Astrocyte (in vitro differentiated cells and primary cell): ENCODE results near the gene PTPRD. TPM values are rescaled to one million over a fixed set of nuclear protein-coding genes. Genes with fewer than 3 reads are reported as not detected.

ENCODE experiments used
- DNase-seq: peaks from one replicate; pipeline ENCODE4 v3.0.0-alpha.2; 2010; ENCODE audit warnings: low read depth
- FAIRE-seq: peaks from 2 replicates; lab custom pipeline; 2011; peaks lifted over from hg19 to GRCh38; lab: Jason Lieb, UNC
- H2AFZ ChIP-seq: 2 replicates; pipeline ENCODE4 v1.6.0; 2012; ENCODE audit warnings: low read depth, low read length, inconsistent platforms
- H3K27ac ChIP-seq: 2 replicates; pipeline ENCODE4 v1.5.1; 2011; ENCODE audit warnings: low read depth, low read length, inconsistent platforms
- H3K27me3 ChIP-seq: 2 replicates; pipeline ENCODE4 v1.6.0; 2011; ENCODE audit warnings: low read length, inconsistent platforms; ENCODE audit not compliant: insufficient read depth
- H3K36me3 ChIP-seq: 2 replicates; pipeline ENCODE4 v1.5.1; 2011; ENCODE audit warnings: low read length, inconsistent platforms; ENCODE audit not compliant: insufficient read depth
- H3K4me1 ChIP-seq: 2 replicates; pipeline ENCODE4 v1.5.1; 2011; ENCODE audit warnings: low read length, inconsistent platforms; ENCODE audit not compliant: insufficient read depth
- H3K4me2 ChIP-seq: 2 replicates; pipeline ENCODE4 v1.6.0; 2012; ENCODE audit warnings: low read length, inconsistent platforms
- H3K4me3 ChIP-seq: 2 replicates; pipeline ENCODE4 v1.5.1; 2011; ENCODE audit warnings: low read depth, mild to moderate bottlenecking, low read length, inconsistent platforms; ENCODE audit not compliant: insufficient read depth
- H3K79me2 ChIP-seq: 2 replicates; pipeline ENCODE4 v1.6.0; 2012; ENCODE audit warnings: mild to moderate bottlenecking, low read length, inconsistent platforms; ENCODE audit not compliant: insufficient read depth
- H3K9ac ChIP-seq: 2 replicates; pipeline ENCODE4 v1.6.0; 2012; ENCODE audit warnings: mild to moderate bottlenecking, low read length, inconsistent platforms
- H3K9me3 ChIP-seq: 2 replicates; pipeline ENCODE4 v1.5.1; 2012; ENCODE audit warnings: low read depth, mild to moderate bottlenecking, low read length, inconsistent platforms; ENCODE audit not compliant: insufficient read depth
- H4K20me1 ChIP-seq: 2 replicates; pipeline ENCODE4 v1.6.0; 2012; ENCODE audit warnings: low read length, inconsistent platforms; ENCODE audit not compliant: insufficient read depth
- H3K27ac Mint-ChIP-seq: one replicate; pipeline ENCODE4 v1.8.0; 2021; ENCODE audit warnings: mild to moderate bottlenecking, mixed read lengths; ENCODE audit not compliant: unreplicated experiment
- H3K27me3 Mint-ChIP-seq: one replicate; pipeline ENCODE4 v1.8.0; 2021; ENCODE audit warnings: low read depth, mixed read lengths; ENCODE audit not compliant: unreplicated experiment
- H3K36me3 Mint-ChIP-seq: one replicate; pipeline ENCODE4 v1.8.0; 2021; ENCODE audit warnings: low read depth, mixed read lengths; ENCODE audit not compliant: unreplicated experiment
- H3K4me1 Mint-ChIP-seq: one replicate; pipeline ENCODE4 v1.8.0; 2021; ENCODE audit warnings: low read depth, mixed read lengths; ENCODE audit not compliant: unreplicated experiment
- H3K4me3 Mint-ChIP-seq: one replicate; pipeline ENCODE4 v1.8.0; 2021; ENCODE audit warnings: mild to moderate bottlenecking, moderate library complexity, mixed read lengths; ENCODE audit not compliant: unreplicated experiment
- H3K9me3 Mint-ChIP-seq: one replicate; pipeline ENCODE4 v1.8.0; 2021; ENCODE audit warnings: mild to moderate bottlenecking, mixed read lengths; ENCODE audit not compliant: unreplicated experiment
- CTCF ChIP-seq: IDR thresholded peaks from 2 replicates; pipeline ENCODE4 v1.5.1; 2011; ENCODE audit warnings: low read depth, mild to moderate bottlenecking, inconsistent platforms, low read length, moderate library complexity; ENCODE audit not compliant: insufficient read depth
- EZH2 ChIP-seq: IDR thresholded peaks from 2 replicates; pipeline ENCODE4 v1.6.1; 2012; ENCODE audit warnings: mild to moderate bottlenecking, low read length, inconsistent platforms; ENCODE audit not compliant: insufficient read depth
- total RNA-seq: library from RNA; stranded (reverse); gene quantifications from 2 replicates; pipeline ENCODE4 v1.2.1, GENCODE V29; 2021

Gene PTPRD
- total RNA-seq, 1 donor from 2014 or later = 88.1 TPM

- H3K9me3 Mint-ChIP-seq = no peaks in the 10 kb centered on the region
- H4K20me1 ChIP-seq = no peaks in the 10 kb centered on the region
- peaks cover 7% of the 10 kb centered on the region for H3K4me1 Mint-ChIP-seq
- H3K36me3 Mint-ChIP-seq = peaks cover 2% of the 10 kb centered on the region
- no peak overlapping the region for H3K9ac ChIP-seq
- TF ChIP-seq CTCF = no peak
- no peaks in the 10 kb centered on the region for H3K79me2 ChIP-seq
- H3K27me3 ChIP-seq = no peaks in the 10 kb centered on the region
- H3K9me3 ChIP-seq = no peaks in the 10 kb centered on the region
- H3K4me2 ChIP-seq = no peak overlapping the region
- no peak overlapping the region for H2AFZ ChIP-seq
- no peaks in the 10 kb centered on the region for H3K27me3 Mint-ChIP-seq
- DNase-seq (no peak), FAIRE-seq (no peak)
- H3K36me3 ChIP-seq = no peaks in the 10 kb centered on the region
- H3K4me1 ChIP-seq = no peaks in the 10 kb centered on the region
- H3K4me3 ChIP-seq = no peak overlapping the region
- H3K27ac ChIP-seq = no peak overlapping the region
- no peak overlapping the region for H3K4me3 Mint-ChIP-seq
- peak overlapping the region; percentile 19 for H3K27ac Mint-ChIP-seq
These were observed 2011.7 kb downstream of the PTPRD start for GRCh38 chr9:8600914-8601680.

GRCh38 chr9:8599937-8600336 is 2012.9 kb downstream of the PTPRD start:
- peaks cover 7% of the 10 kb centered on the region for H3K4me1 Mint-ChIP-seq
- no peak overlapping the region for H3K27ac Mint-ChIP-seq
- H3K36me3 Mint-ChIP-seq = peaks cover 2% of the 10 kb centered on the region
- H3K9me3 Mint-ChIP-seq = no peaks in the 10 kb centered on the region
- H3K27me3 Mint-ChIP-seq = no peaks in the 10 kb centered on the region
- Histone ChIP-seq H3K79me2 (no peaks in the 10 kb centered on the region), H3K4me2 (no peak overlapping the region), H3K9ac (no peak overlapping the region), H4K20me1 (no peaks in the 10 kb centered on the region), H2AFZ (no peak overlapping the region), H3K4me3 (no peak overlapping the region), H3K27me3 (no peaks in the 10 kb centered on the region), H3K27ac (no peak overlapping the region), H3K36me3 (no peaks in the 10 kb centered on the region), H3K9me3 (no peaks in the 10 kb centered on the region), H3K4me1 (no peaks in the 10 kb centered on the region)
- H3K4me3 Mint-ChIP-seq = no peak overlapping the region
- DNase-seq = no peak
- FAIRE-seq = no peak
- no peak for TF ChIP-seq EZH2
- no peak for TF ChIP-seq CTCF

- H3K9me3 Mint-ChIP-seq = no peaks in the 10 kb centered on the region
These were observed 2023.3 kb downstream of the PTPRD start for GRCh38 chr9:8589476-8589875.

More at GRCh38 chr9:8589476-8589875, 2023.3 kb downstream of the PTPRD start:
- Histone ChIP-seq H3K9ac (no peak overlapping the region), H3K4me2 (no peak overlapping the region), H3K27ac (no peak overlapping the region), H3K79me2 (no peaks in the 10 kb centered on the region), H3K27me3 (no peaks in the 10 kb centered on the region), H4K20me1 (no peaks in the 10 kb centered on the region), H2AFZ (no peak overlapping the region), H3K9me3 (no peaks in the 10 kb centered on the region), H3K4me1 (no peaks in the 10 kb centered on the region), H3K4me3 (no peak overlapping the region), H3K36me3 (no peaks in the 10 kb centered on the region)
- no peaks in the 10 kb centered on the region for H3K27me3 Mint-ChIP-seq
- no peak overlapping the region for H3K4me3 Mint-ChIP-seq
- H3K36me3 Mint-ChIP-seq = peaks cover 2% of the 10 kb centered on the region
- no peak overlapping the region for H3K27ac Mint-ChIP-seq
- no peak for FAIRE-seq
- TF ChIP-seq EZH2 = no peak
- no peak for TF ChIP-seq CTCF
- peaks cover 7% of the 10 kb centered on the region for H3K4me1 Mint-ChIP-seq
- DNase-seq = no peak
